GM19023 (cell line): ENCODE measurements around the gene PHF1.

Source experiments
- ATAC-seq: cut with Tn5 transposase; IDR thresholded peaks from one replicate; pipeline ENCODE4 v1.9.1; 2021; ENCODE audit warnings: mild to moderate bottlenecking, moderate library complexity; ENCODE audit not compliant: unreplicated experiment

Gene PHF1

GRCh38 chr6:33417128-33417902 lies 6.5 kb downstream of the PHF1 start:
- no peak for ATAC-seq

GRCh38 chr6:33417903-33418689 lies 7.3 kb downstream of the PHF1 start, which contains the start of gene CUTA:
Gene CUTA (minus strand): TSS chr6:33418107. CDS start chr6:33418000, 107 bp downstream.
- peak; percentile 86 for ATAC-seq

- no peak for ATAC-seq
Measured at GRCh38 chr6:33418690-33419291, 8.0 kb downstream of the PHF1 start.

GRCh38 chr6:33419580-33420490 lies 9.0 kb downstream of the PHF1 start, which contains the start of gene SYNGAP1:
Gene SYNGAP1 (plus strand): TSS chr6:33420065. CDS start chr6:33420265, 200 bp downstream.
- ATAC-seq = no peak

GRCh38 chr6:33420491-33421343 lies 9.9 kb downstream of the PHF1 start:
- no peak for ATAC-seq

- ATAC-seq = no peak
Measured at GRCh38 chr6:33421344-33421643, 10.5 kb downstream of the PHF1 start.

- no peak for ATAC-seq
Measured at GRCh38 chr6:33423777-33424176, 13.0 kb downstream of the PHF1 start.

GRCh38 chr6:33424855-33425667 lies 14.2 kb downstream of the PHF1 start:
- no peak for ATAC-seq

GRCh38 chr6:33425668-33426577 lies 15.1 kb downstream of the PHF1 start:
- ATAC-seq = peak; percentile 42

GRCh38 chr6:33426590-33427511 lies 16.0 kb downstream of the PHF1 start:
- ATAC-seq = no peak

- no peak for ATAC-seq
Measured at GRCh38 chr6:33427585-33428223, 16.9 kb downstream of the PHF1 start.

- no peak for ATAC-seq
Measured at GRCh38 chr6:33428224-33428965, 17.6 kb downstream of the PHF1 start.

- no peak for ATAC-seq
Measured at GRCh38 chr6:33428966-33429749, 18.3 kb downstream of the PHF1 start.

GRCh38 chr6:33429750-33430052 lies 18.9 kb downstream of the PHF1 start:
- ATAC-seq = no peak

GRCh38 chr6:33430334-33430733 lies 19.5 kb downstream of the PHF1 start:
- no peak for ATAC-seq
